ENCODE data around the gene JMJD6. TPM values are rescaled to one million over a fixed set of nuclear protein-coding genes. Genes with fewer than 3 reads are reported as not detected.

Gene JMJD6
- total and polyA plus RNA-seq, 2 experiments from 2014 or later, result 11.4 to 12.8 TPM

- no peak for TF ChIP-seq REST (IDR thresholded peaks at IDR 0.05; ENCODE audit: unreplicated experiment)
- no peak for TF ChIP-seq POLR2AphosphoS5 (IDR thresholded peaks at IDR 0.05; ENCODE audit: low read depth)
- TF ChIP-seq EZH2 (IDR thresholded peaks at IDR 0.05; ENCODE audit: low read depth, unreplicated experiment), result no peak
Measured at GRCh38 chr17:76744747-76745146, 18.3 kb upstream of the JMJD6 start (continued).

GRCh38 chr17:76742958-76743357 lies 16.6 kb upstream of the JMJD6 start:
- Mint-ChIP-seq H3K4me1 (peaks cover 6% of the 10 kb centered on the region), H3K4me3 (no peak overlapping the region), H3K9me3 (no peaks in the 10 kb centered on the region; the same call in 2 of the 3 replicates), H3K27ac (no peak overlapping the region), H3K27me3 (ENCODE audit: insufficient read depth, low read depth, poor library complexity) (peaks cover 2% of the 10 kb centered on the region), H3K36me3 (ENCODE audit: low read depth) (peaks cover 40% of the 10 kb centered on the region)
- H3K9me2 ChIP-seq (ENCODE audit: insufficient read depth), result no peaks in the 10 kb centered on the region
- peaks cover 16% of the 10 kb centered on the region for H3K79me2 ChIP-seq (replicated peaks; ENCODE audit: insufficient read depth)
- H3K27ac ChIP-seq (ENCODE audit: low read depth), result no peak overlapping the region
- peaks cover 5% of the 10 kb centered on the region; the same call in 1 of the 2 replicates for H3K4me1 ChIP-seq (ENCODE audit: insufficient read depth)
- no peaks in the 10 kb centered on the region for H4K20me1 ChIP-seq (replicated peaks; ENCODE audit: insufficient read depth)
- H3K27me3 ChIP-seq (ENCODE audit: insufficient read depth), result no peaks in the 10 kb centered on the region
- DNase-seq (ENCODE audit: low spot score), result no peak
- no peak for ATAC-seq
- TF ChIP-seq POLR2AphosphoS5 (IDR thresholded peaks at IDR 0.05; ENCODE audit: low read depth) (no peak), EZH2phosphoT487 (IDR thresholded peaks at IDR 0.05; ENCODE audit: unreplicated experiment) (no peak), ZNF331 (CRISPR knock-in tag; IDR thresholded peaks at IDR 0.05; ENCODE audit: low read depth) (no peak), NANOG (IDR thresholded peaks at IDR 0.05; ENCODE audit: borderline replicate concordance) (no peak), STAT1 (IDR thresholded peaks at IDR 0.05; ENCODE audit: unreplicated experiment) (no peak), ZNF114 (CRISPR knock-in tag; IDR thresholded peaks at IDR 0.05) (no peak), EZH2 (IDR thresholded peaks at IDR 0.05; ENCODE audit: low read depth, unreplicated experiment) (no peak), ETS1 (IDR thresholded peaks at IDR 0.05) (no peak), CTCF (conservative IDR thresholded peaks at IDR 0.05; ENCODE audit: low read depth in 2 of 2) (no peak)
- H3K36me3 ChIP-seq (ENCODE audit: insufficient read depth), result 0 out of 2 replicates have a peak, but pooled peaks cover 5% of the 10 kb centered on the region
- no peak overlapping the region for H3K4me3 ChIP-seq
- H3K4me2 ChIP-seq, result no peak overlapping the region
- no peaks in the 10 kb centered on the region for H3F3A ChIP-seq (replicated peaks; ENCODE audit: low read depth)
- H2AFZ ChIP-seq, result no peak overlapping the region

Measured in GM23338 (cell line).